Activated CD8-positive, alpha-beta memory T cell treated with anti-CD3 and anti-CD28 coated beads for 1 hour (primary cell): ENCODE results near the gene CTNND2.
"Not testable (repeated sequence)": the region's sequence is repeated elsewhere in the genome, so short reads cannot be mapped to it uniquely, and the experiment has no call there.

Source experiments
- DNase-seq, 2 donors: peaks; one replicate each; pipeline ENCODE4 v3.0.0-alpha.2; 2020; ENCODE audit warnings: low read depth in 1 of 2; ENCODE audit errors: extremely low read depth in 1 of 2

CTNND2 gene

GRCh38 chr5:11482011-11482410, 422.2 kb downstream of the CTNND2 start:
- no peak for DNase-seq

- no peak for DNase-seq
Measured at GRCh38 chr5:11477786-11478185, 426.5 kb downstream of the CTNND2 start.

GRCh38 chr5:11476866-11477265, 427.4 kb downstream of the CTNND2 start:
- no peak for DNase-seq

GRCh38 chr5:11468334-11469039, 435.8 kb downstream of the CTNND2 start:
- no peak for DNase-seq

- no peak for DNase-seq
Measured at GRCh38 chr5:11467588-11467987, 436.7 kb downstream of the CTNND2 start.

- no peak for DNase-seq
Measured at GRCh38 chr5:11459716-11460115, 444.5 kb downstream of the CTNND2 start.

- no peak for DNase-seq
Measured at GRCh38 chr5:11455505-11455904, 448.7 kb downstream of the CTNND2 start.

- no peak for DNase-seq
Measured at GRCh38 chr5:11452852-11453251, 451.4 kb downstream of the CTNND2 start.

- no peak for DNase-seq
Measured at GRCh38 chr5:11449966-11450365, 454.3 kb downstream of the CTNND2 start.

GRCh38 chr5:11449217-11449616, 455.0 kb downstream of the CTNND2 start:
- no peak for DNase-seq

GRCh38 chr5:11443831-11444230, 460.4 kb downstream of the CTNND2 start:
- DNase-seq = no peak

GRCh38 chr5:11432116-11432515, 472.1 kb downstream of the CTNND2 start:
- no peak for DNase-seq

GRCh38 chr5:11429254-11429653, 475.0 kb downstream of the CTNND2 start:
- DNase-seq = no peak

- DNase-seq = no peak
Measured at GRCh38 chr5:11427569-11427968, 476.7 kb downstream of the CTNND2 start.

- DNase-seq = no peak
Measured at GRCh38 chr5:11426442-11426841, 477.8 kb downstream of the CTNND2 start.

GRCh38 chr5:11422342-11422741, 481.9 kb downstream of the CTNND2 start:
- no peak for DNase-seq

- DNase-seq = no peak
Measured at GRCh38 chr5:11420969-11421368, 483.3 kb downstream of the CTNND2 start.

- DNase-seq = no peak
Measured at GRCh38 chr5:11415751-11416150, 488.5 kb downstream of the CTNND2 start.

GRCh38 chr5:11414732-11415131, 489.5 kb downstream of the CTNND2 start:
- not testable (repeated sequence) for DNase-seq

GRCh38 chr5:11411621-11412020, 492.6 kb downstream of the CTNND2 start:
- DNase-seq = no peak

- DNase-seq = no peak
Measured at GRCh38 chr5:11407556-11408145, 496.6 kb downstream of the CTNND2 start.

- no peak for DNase-seq
Measured at GRCh38 chr5:11400316-11400715, 503.9 kb downstream of the CTNND2 start.

- no peak for DNase-seq
Measured at GRCh38 chr5:11398728-11399127, 505.5 kb downstream of the CTNND2 start.
